Myometrial cell (primary cell): ENCODE measurements around the gene GPR26. TPM values are rescaled to one million over a fixed set of nuclear protein-coding genes. Genes with fewer than 3 reads are reported as not detected.

Source experiments
- total RNA-seq: library from RNA; depleted of rRNA; stranded (reverse); fragments of >200 nt; gene quantifications from 2 replicates; pipeline ENCODE4 v1.2.3, GENCODE V29; 2015

GPR26 gene, protein sequence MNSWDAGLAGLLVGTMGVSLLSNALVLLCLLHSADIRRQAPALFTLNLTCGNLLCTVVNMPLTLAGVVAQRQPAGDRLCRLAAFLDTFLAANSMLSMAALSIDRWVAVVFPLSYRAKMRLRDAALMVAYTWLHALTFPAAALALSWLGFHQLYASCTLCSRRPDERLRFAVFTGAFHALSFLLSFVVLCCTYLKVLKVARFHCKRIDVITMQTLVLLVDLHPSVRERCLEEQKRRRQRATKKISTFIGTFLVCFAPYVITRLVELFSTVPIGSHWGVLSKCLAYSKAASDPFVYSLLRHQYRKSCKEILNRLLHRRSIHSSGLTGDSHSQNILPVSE
- not detected in 2 replicates for total RNA-seq

DNA sequence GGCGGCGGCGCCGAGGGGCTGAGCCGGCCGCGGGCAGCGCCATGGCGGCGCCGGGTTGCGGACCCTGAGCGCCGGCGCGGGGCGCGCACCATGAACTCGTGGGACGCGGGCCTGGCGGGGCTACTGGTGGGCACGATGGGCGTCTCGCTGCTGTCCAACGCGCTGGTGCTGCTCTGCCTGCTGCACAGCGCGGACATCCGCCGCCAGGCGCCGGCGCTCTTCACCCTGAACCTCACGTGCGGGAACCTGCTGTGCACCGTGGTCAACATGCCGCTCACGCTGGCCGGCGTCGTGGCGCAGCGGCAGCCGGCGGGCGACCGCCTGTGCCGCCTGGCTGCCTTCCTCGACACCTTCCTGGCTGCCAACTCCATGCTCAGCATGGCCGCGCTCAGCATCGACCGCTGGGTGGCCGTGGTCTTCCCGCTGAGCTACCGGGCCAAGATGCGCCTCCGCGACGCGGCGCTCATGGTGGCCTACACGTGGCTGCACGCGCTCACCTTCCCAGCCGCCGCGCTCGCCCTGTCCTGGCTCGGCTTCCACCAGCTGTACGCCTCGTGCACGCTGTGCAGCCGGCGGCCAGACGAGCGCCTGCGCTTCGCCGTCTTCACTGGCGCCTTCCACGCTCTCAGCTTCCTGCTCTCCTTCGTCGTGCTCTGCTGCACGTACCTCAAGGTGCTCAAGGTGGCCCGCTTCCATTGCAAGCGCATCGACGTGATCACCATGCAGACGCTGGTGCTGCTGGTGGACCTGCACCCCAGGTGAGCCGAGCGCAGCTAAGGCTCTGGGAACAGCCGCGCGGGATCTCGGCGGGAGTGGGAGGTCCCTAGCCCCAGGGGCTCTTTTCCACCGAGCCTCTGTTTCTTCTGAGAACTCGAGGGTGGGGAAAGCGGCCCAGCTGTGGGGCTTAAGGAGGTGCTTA is at the start of gene GPR26:
GPR26 (plus strand) TSS at position 38 of the 919 bp plus-strand sequence; CDS start at position 91, 53 bp downstream.

Other genes starting within 250 kb of the GPR26 start
- not detected in 2 replicates for gene CPXM2, start 225.5 kb downstream of the GPR26 start, total RNA-seq